IPS DF 19.7 (cell line): ENCODE results near the gene COL5A1.
"Not testable (repeated sequence)": the region's sequence is repeated elsewhere in the genome, so short reads cannot be mapped to it uniquely, and the experiment has no call there.

Experiments
- DNase-seq: peaks from one replicate; pipeline ENCODE4 v3.0.0-alpha.2; 2013; ENCODE audit warnings: low read depth, low spot score

The COL5A1 gene

GRCh38 chr9:134852906-134853654 lies 211.5 kb downstream of the COL5A1 start:
- no peak for DNase-seq

- DNase-seq, result no peak
These were observed 212.3 kb downstream of the COL5A1 start for GRCh38 chr9:134853893-134854292.

- no peak for DNase-seq
These were observed 213.0 kb downstream of the COL5A1 start for GRCh38 chr9:134854541-134854981.

- DNase-seq, result no peak
These were observed 213.8 kb downstream of the COL5A1 start for GRCh38 chr9:134855231-134855899.

GRCh38 chr9:134855900-134856377 lies 214.3 kb downstream of the COL5A1 start:
- no peak for DNase-seq

GRCh38 chr9:134857451-134857850 lies 215.8 kb downstream of the COL5A1 start:
- not testable (repeated sequence) for DNase-seq

GRCh38 chr9:134858051-134858841 lies 216.6 kb downstream of the COL5A1 start:
- no peak for DNase-seq

GRCh38 chr9:134860510-134860909 lies 218.9 kb downstream of the COL5A1 start:
- DNase-seq, result no peak

- DNase-seq, result no peak
These were observed 220.2 kb downstream of the COL5A1 start for GRCh38 chr9:134861595-134862334.

GRCh38 chr9:134863306-134863902 lies 221.8 kb downstream of the COL5A1 start:
- no peak for DNase-seq

GRCh38 chr9:134863941-134864820 lies 222.6 kb downstream of the COL5A1 start:
- DNase-seq, result no peak

GRCh38 chr9:134864821-134865190 lies 223.2 kb downstream of the COL5A1 start:
- DNase-seq, result no peak

GRCh38 chr9:134867917-134868750 lies 226.5 kb downstream of the COL5A1 start:
- no peak for DNase-seq

GRCh38 chr9:134868751-134869553 lies 227.3 kb downstream of the COL5A1 start:
- DNase-seq, result no peak

- no peak for DNase-seq
These were observed 228.1 kb downstream of the COL5A1 start for GRCh38 chr9:134869554-134870300.

- no peak for DNase-seq
These were observed 228.7 kb downstream of the COL5A1 start for GRCh38 chr9:134870301-134870694.
